Activated CD4-positive, alpha-beta T cell treated with anti-CD3 and anti-CD28 coated beads, Interleukin-2, Interleukin-4, amounts not matched to agents 100 ng/mL and 50 ng/mL, durations not matched to agents 16 hours and 8 hours (primary cell): Measurements from ENCODE around the gene TMPRSS3.

Experiments
- DNase-seq: peaks from one replicate; pipeline ENCODE4 v3.0.0-alpha.2; 2020; ENCODE audit warnings: low spot score

The TMPRSS3 gene

GRCh38 chr21:42350318-42350910 is 45.4 kb downstream of the TMPRSS3 start:
- no peak for DNase-seq

GRCh38 chr21:42349420-42350317 is 46.2 kb downstream of the TMPRSS3 start:
- no peak for DNase-seq

GRCh38 chr21:42348762-42349161 is 47.1 kb downstream of the TMPRSS3 start:
- DNase-seq, result no peak

- DNase-seq, result no peak
Measured at GRCh38 chr21:42347601-42348327, 48.1 kb downstream of the TMPRSS3 start.

GRCh38 chr21:42346866-42347600 is 48.8 kb downstream of the TMPRSS3 start:
- no peak for DNase-seq

- no peak for DNase-seq
Measured at GRCh38 chr21:42346441-42346840, 49.4 kb downstream of the TMPRSS3 start.

GRCh38 chr21:42344631-42345030 is 51.2 kb downstream of the TMPRSS3 start:
- no peak for DNase-seq

- no peak for DNase-seq
Measured at GRCh38 chr21:42343963-42344510, 51.8 kb downstream of the TMPRSS3 start.

- DNase-seq, result no peak
Measured at GRCh38 chr21:42343556-42343955, 52.3 kb downstream of the TMPRSS3 start.

- DNase-seq, result no peak
Measured at GRCh38 chr21:42343101-42343500, 52.8 kb downstream of the TMPRSS3 start.

- no peak for DNase-seq
Measured at GRCh38 chr21:42341776-42342542, 53.9 kb downstream of the TMPRSS3 start.

GRCh38 chr21:42340187-42341050 is 55.4 kb downstream of the TMPRSS3 start:
- no peak for DNase-seq

GRCh38 chr21:42338729-42339715 is 56.8 kb downstream of the TMPRSS3 start:
- DNase-seq, result peak; percentile 68

GRCh38 chr21:42337830-42338728 is 57.8 kb downstream of the TMPRSS3 start:
- peak; percentile 68 for DNase-seq

- DNase-seq, result no peak
Measured at GRCh38 chr21:42337276-42337675, 58.6 kb downstream of the TMPRSS3 start.

- DNase-seq, result no peak
Measured at GRCh38 chr21:42336054-42336453, 59.8 kb downstream of the TMPRSS3 start.

- DNase-seq, result no peak
Measured at GRCh38 chr21:42332557-42333317, 63.1 kb downstream of the TMPRSS3 start.
